ENCODE data around the gene MOV10. TPM values are rescaled to one million over a fixed set of nuclear protein-coding genes. Genes with fewer than 3 reads are reported as not detected.

The MOV10 gene
- total and polyA plus RNA-seq, 9 of the 15 experiments (the other 6 are each of a cell fraction or from before 2014, with no cell fraction given) = 16.7 to 105 (median 49.5) TPM

- TF ChIP-seq, protein P1, sequence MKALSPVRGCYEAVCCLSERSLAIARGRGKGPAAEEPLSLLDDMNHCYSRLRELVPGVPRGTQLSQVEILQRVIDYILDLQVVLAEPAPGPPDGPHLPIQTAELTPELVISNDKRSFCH (CRISPR knock-in tag; IDR thresholded peaks at IDR 0.05) = no peak
- TF ChIP-seq, protein P1 (tag; IDR thresholded peaks at IDR 0.05) = peak; percentile 65; the same call in 1 of the 2 replicates
- peak; percentile 49 for TF ChIP-seq PCBP1 (IDR thresholded peaks at IDR 0.05; ENCODE audit: low read depth, low read length, poor library complexity, severe bottlenecking)
- peak; percentile 79 for TF ChIP-seq CXXC5 (CRISPR knock-in tag; IDR thresholded peaks at IDR 0.05)
- TF ChIP-seq U2AF1 (optimal IDR thresholded peaks at IDR 0.05; ENCODE audit: low read depth, low read length) = peak; percentile 77
- TF ChIP-seq BMI1 (IDR thresholded peaks at IDR 0.05; ENCODE audit: low read length) = no peak
- no peak for TF ChIP-seq ZNF407 (IDR thresholded peaks at IDR 0.05; ENCODE audit: low read depth)
- peak; percentile 63 to 82 for TF ChIP-seq NONO (IDR thresholded peaks at IDR 0.05; ENCODE audit: low read depth in 2 of 2, low read length in 1 of 2)
- TF ChIP-seq GATAD2B (IDR thresholded peaks at IDR 0.05; ENCODE audit: borderline replicate concordance) = peak; percentile 92
- TF ChIP-seq, protein P2, sequence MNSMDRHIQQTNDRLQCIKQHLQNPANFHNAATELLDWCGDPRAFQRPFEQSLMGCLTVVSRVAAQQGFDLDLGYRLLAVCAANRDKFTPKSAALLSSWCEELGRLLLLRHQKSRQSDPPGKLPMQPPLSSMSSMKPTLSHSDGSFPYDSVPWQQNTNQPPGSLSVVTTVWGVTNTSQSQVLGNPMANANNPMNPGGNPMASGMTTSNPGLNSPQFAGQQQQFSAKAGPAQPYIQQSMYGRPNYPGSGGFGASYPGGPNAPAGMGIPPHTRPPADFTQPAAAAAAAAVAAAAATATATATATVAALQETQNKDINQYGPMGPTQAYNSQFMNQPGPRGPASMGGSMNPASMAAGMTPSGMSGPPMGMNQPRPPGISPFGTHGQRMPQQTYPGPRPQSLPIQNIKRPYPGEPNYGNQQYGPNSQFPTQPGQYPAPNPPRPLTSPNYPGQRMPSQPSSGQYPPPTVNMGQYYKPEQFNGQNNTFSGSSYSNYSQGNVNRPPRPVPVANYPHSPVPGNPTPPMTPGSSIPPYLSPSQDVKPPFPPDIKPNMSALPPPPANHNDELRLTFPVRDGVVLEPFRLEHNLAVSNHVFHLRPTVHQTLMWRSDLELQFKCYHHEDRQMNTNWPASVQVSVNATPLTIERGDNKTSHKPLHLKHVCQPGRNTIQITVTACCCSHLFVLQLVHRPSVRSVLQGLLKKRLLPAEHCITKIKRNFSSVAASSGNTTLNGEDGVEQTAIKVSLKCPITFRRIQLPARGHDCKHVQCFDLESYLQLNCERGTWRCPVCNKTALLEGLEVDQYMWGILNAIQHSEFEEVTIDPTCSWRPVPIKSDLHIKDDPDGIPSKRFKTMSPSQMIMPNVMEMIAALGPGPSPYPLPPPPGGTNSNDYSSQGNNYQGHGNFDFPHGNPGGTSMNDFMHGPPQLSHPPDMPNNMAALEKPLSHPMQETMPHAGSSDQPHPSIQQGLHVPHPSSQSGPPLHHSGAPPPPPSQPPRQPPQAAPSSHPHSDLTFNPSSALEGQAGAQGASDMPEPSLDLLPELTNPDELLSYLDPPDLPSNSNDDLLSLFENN (IDR thresholded peaks at IDR 0.05; ENCODE audit: low read depth in 2 of 2, low read length in 2 of 2) = 0 out of 4 replicates have a peak, but pooled peaks of 1 of the 2 experiments have one; percentile 8
- TF ChIP-seq HNRNPH1 (optimal IDR thresholded peaks at IDR 0.05; ENCODE audit: low read depth, low read length) = no peak
- no peak for TF ChIP-seq NFIX (CRISPR knock-in tag; IDR thresholded peaks at IDR 0.05; ENCODE audit: low read depth)
- no peak for TF ChIP-seq RNF2 (IDR thresholded peaks at IDR 0.05)
- no peak for TF ChIP-seq NR4A1 (CRISPR knock-in tag; IDR thresholded peaks at IDR 0.05)
- TF ChIP-seq NR4A1 (tag; IDR thresholded peaks at IDR 0.05) = 0 out of 2 replicates have a peak, but pooled peaks have one; percentile 20
- no peak; the same call in 1 of the 2 replicates for TF ChIP-seq NFXL1 (CRISPR knock-in tag; IDR thresholded peaks at IDR 0.05)
Measured at GRCh38 chr1:112674986-112675727, 698 bp downstream of the MOV10 start (continued).
